Left ventricle myocardium superior (tissue), 1 donor: ENCODE results near the gene ITSN1. TPM values are rescaled to one million over a fixed set of nuclear protein-coding genes. Genes with fewer than 3 reads are reported as not detected.
"Not testable (repeated sequence)": the region's sequence is repeated elsewhere in the genome, so short reads cannot be mapped to it uniquely, and the experiment has no call there.

Experiments used
- ATAC-seq: fragments of 200-7000 bp; cut with Tn5 transposase; one replicate; pipeline ENCODE4 v1.9.1; 2020; ENCODE audit warnings: mild to moderate bottlenecking, moderate library complexity
- DNase-seq: peaks from one replicate; pipeline ENCODE4 v3.0.0-alpha.2; 2020
- intact Hi-C: fragments of 100-400 bp; cut with micrococcal nuclease; formaldehyde crosslinking; loops from one replicate; pipeline ENCODE4 v1.11.0; 2022
- total RNA-seq: library from RNA; stranded (reverse); fragmentation: NEBNext Ultra II Directional; extraction: Animal tissue kit (Norgen Biotek cat#: 25700); gene quantifications from one replicate; pipeline ENCODE4 v1.2.1, GENCODE V29; 2021
- donor health status: DM: no; HTN: yes; CAD: no; lungs with severe emphysema.

ITSN1 gene
- total RNA-seq, 1 donor from 2014 or later = 44.4 TPM

DNA sequence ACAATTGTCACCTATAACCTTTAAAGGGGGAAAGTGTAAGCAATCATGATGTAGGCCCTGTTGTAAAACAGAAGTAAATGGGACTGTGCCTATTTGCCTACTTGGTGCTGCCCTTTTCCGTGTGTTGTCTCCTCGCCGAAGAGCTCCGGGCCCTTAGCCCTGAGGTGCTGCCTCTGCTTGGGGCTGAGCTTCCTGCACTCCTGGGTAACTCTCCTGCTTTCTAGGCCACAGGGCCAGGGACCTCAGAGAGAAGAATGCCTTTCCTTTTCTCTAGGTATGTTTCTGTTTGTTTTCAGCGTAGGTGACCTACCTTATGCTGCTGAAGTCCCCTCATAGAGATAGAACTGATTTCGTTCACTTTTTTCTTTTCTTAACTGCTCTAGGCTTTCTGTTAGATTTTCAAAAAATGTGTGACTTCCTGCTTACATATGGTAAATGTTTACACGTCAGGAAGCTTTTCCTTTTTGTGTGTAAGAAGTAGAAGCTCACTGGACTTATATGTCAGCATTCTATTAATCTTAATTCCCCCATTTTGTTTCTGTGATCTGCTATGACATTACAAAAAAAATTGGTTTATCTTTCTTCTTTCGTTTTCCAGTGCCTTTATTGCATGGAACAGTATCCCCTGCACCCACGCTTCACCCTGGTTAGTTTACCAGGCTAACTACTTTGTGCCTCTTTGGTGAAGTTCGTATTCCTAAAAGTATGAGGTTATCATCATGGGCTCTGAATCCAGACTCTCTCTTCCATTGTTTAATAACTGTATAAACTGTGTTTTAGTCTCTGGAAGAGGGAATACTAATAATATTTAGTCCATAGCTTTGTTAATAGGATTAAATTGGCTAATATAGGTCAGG is 61.7 kb downstream of the ITSN1 start:
- intact Hi-C loops = no loop called here
- no peak for DNase-seq
- no peak for ATAC-seq

DNA sequence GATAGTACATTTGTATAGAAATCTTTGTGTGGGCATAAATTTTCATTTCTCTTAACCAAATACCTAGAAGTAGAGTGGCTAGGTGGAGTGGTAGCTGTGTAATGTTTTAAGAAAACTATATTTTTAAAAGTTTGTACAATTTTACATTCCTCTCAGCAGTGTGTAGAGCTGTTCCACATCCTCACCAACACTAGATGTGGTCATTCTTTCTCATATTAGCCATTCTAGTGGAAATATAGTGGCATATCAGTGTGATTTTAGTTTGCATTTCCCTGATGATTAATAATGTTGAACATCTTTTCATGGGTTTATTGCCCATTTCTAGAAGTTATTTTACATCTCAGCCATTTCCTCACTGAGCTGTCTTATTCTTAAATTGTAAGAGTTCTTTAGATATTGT is 65.5 kb downstream of the ITSN1 start:
- no peak for DNase-seq
- intact Hi-C loops = no loop called here
- no peak for ATAC-seq

DNA sequence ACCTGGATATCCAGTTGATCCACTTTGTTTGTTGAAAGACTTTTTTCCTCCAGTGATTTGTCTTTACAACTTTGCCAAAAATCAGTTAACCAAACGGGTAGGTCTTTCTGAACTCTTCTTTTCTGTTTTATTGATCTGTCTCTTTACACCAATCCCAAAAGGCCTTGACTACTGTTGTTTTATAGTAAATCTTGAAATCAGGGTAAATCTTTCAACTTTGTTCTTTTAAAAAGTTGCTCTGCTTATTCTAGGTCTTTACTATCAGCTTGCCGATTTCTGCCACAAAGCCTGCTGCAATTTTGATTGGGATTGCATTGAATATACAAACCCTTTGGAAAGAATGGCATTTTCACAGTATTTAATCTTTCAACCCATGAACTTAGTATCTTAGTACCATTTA is 66.6 kb downstream of the ITSN1 start:
- ATAC-seq (no peak), DNase-seq (no peak)
- intact Hi-C loops = no loop called here

DNA sequence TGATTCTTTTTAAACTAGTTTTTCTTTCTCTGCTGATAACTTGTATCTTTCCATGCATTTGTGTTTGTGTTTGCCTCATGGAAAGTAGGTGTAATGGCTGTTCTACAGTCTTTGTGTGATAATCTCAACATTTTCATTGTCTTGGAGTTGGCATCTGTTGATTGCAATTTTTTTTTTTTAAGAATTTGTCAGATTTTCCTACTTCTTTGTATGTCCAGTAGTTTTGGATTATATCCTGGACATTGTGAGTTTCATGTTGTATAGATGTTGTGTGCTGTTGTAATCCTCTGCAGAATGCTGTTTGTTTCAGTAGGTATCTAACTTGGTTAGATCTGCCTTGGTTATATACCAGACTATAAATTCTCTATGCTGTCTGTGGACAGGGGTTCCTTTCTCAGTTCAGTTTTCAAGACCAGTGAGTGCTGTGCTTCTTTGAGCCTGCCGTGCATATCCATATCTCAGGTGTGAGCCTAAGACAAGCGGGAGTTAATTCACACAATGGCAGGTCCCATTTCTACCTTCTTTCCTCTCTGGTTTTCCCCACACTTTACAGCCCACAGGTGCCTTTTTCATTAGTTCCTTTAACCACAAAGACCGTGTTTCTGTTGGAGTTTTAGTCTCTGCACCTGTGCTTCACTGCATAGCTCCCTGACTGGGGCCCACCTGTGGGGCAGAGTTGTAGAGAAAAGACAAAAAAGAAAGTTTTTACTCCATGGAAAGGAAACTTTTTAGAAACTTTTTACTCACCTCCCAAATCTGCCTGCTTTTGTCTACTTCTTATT is 69.9 kb downstream of the ITSN1 start:
- no peak for ATAC-seq
- no peak for DNase-seq
- intact Hi-C loops = no loop called here

DNA sequence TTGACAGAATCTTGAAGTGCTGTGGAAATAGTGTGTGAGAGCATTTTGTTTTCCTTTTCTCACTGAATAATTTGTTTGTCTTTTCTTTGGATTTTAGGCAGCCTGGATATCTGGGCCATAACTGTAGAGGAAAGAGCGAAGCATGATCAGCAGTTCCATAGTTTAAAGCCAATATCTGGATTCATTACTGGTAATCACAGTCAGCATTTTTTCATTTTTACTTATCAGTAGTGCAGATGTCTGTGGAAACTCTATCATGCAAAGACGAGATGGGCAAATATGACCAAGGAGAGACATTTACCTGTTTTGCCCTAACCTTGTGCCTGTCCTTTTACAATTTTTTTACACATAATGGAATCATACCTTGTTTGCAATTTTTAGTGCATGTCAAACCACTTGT is 78.8 kb downstream of the ITSN1 start:
- ATAC-seq (no peak), DNase-seq (no peak)
- intact Hi-C loops = no loop called here

DNA sequence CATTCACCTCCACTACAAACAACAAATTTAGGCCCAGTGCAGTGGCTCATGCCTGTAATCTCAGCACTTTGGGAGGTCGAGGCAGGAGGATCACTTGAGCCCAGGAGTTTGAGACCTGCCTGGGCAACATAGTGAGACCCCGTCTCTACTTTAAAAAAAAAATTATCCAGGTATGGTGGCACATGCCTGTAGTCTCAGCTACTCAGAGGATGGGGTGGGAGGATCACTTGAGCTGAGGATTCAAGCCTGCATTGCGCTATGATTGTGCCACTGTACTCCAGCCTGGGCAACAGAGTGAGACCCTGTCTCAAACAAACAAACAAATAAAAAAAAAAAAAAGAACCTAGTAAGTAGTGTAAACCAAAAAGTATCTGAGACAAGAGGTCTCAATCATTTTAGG is 86.8 kb downstream of the ITSN1 start:
- ATAC-seq, intact Hi-C loops, DNase-seq: not testable (repeated sequence)

DNA sequence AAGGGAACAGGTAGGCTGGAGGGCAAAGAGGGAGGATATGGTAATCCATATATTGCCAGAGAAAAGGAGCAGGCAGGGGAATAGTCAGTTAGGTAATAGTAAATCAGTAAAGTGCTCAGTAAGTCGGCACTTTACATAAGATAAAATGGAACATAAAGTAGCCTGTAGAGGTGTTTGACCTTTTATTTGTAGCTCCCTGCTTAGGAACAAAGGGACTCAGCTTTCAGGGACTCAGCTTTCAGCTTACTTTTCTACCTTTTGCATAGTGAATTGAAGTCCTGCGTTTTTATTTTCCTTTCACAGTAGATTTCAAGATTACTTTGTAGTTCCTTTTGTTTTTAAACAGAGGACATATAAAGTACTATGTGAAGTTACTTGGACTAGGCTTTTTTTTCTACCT is 87.3 kb downstream of the ITSN1 start:
- intact Hi-C loops = no loop called here
- no peak for ATAC-seq

DNA sequence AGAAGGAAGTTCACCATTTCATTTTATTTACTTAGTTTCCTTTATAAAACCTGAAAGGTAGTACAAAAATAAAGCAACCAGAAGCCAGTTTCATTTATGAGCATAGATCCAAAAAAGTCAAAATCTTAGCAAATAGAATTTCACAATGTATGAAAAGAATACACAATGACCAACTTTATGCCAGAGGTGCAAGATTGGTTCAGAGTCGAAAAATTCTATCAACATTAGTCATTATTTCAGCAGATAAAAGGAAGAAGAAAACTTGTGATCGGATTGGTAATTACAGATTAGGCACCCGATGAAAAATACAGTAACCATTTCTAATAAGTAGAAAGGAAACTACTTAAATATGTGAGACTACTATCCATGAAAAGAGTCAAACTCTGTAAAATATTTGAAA is 89.1 kb downstream of the ITSN1 start:
- DNase-seq = no peak
- ATAC-seq = no peak
- intact Hi-C loops = no loop called here

More for the DNA sequence above, 87.3 kb downstream of the ITSN1 start:
- no peak for DNase-seq

DNA sequence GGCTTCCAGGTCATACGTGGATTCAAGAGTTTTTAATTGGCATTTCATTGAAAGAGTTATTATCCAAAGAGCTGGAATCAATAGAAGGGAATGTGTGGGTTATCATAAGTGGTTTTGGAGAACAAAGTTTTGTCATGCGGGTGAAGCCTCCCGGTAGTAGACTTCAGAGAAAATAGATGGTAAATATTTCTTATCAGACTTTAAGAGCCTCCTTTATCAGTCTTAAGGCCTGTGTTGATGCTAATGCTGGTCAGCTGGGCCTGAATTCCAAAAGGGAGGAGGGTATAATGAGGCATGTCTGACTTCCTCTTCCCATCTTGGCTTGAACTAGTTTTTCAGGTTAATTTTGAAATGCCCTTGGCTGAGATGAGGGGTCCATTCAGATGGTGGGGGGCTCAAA is 89.7 kb downstream of the ITSN1 start:
- no peak for DNase-seq
- ATAC-seq = no peak
- intact Hi-C loops = no loop called here

DNA sequence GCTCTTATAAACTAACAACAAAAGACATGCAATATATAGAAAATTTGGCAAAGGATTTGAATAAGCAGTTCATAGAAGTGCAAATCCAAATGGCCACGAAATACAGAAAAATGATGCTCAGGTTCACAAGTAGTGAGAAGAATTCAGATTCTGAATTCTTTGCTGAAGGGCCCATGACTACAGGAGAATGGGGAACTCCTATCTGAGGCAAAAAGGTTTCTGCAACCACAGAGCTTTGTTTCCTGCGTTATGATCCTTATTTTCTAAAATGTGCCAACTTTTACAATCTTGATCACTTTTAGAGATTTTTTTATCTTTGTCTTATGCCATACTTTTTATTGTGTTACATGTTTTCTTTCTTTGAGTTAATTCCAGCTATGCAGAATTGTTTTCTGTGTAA is 91.3 kb downstream of the ITSN1 start:
- intact Hi-C loops = no loop called here
- no peak for DNase-seq
- ATAC-seq = no peak

DNA sequence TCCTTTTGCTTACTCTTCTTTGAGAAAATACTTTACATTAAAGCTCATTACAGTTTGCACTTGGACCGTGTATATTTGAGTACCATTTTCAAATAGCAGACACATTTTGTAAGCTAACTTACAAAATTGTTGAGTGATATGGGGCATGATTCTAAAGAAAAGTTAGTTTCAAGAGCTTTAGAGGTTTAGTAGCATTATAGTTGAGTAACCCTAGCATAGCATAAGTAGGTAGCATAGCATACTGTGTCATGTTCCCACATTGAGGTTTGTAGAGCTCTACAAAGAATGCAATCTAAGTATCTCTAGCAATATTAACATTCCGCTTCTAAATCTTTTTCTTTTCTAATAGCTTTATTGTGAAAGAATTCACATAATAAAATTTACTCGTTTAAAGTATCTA is 92.0 kb downstream of the ITSN1 start:
- no peak for ATAC-seq
- intact Hi-C loops = no loop called here
- DNase-seq = no peak

DNA sequence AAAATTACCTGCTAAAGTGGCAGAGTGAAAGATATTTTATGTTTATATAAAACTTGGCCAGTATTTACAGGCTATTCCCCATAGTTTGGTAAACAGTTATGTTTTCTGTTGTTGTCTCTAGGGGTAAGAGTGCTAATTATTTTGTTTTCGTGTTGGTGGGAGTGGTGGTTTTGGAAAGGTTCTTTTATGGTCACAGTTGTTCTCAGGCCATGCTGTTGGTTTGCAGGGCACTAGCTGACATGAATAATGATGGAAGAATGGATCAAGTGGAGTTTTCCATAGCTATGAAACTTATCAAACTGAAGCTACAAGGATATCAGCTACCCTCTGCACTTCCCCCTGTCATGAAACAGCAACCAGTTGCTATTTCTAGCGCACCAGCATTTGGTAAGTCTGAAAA is 92.5 kb downstream of the ITSN1 start:
- DNase-seq (no peak), ATAC-seq (no peak)
- intact Hi-C loops = no loop called here

DNA sequence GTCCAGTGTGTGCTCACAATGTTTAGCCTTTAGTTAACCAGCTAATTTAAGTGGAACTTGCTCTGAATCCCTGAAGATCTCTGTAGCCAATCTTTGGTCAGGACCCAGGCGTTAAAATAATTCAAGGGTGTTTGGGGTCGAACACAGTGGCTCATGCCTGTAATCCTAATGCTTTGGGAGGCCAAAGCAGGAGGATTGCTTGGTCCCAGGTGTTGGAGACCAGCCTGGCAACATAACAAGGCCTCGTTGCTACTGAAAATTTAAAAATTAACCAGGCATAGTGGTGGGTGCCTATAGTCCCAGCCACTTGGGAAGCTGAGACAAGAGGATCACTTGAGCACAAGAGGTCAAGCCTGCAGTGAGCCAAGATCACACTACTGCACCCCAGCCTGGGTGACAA is 94.3 kb downstream of the ITSN1 start:
- intact Hi-C loops = no loop called here
- DNase-seq (no peak), ATAC-seq (no peak)

DNA sequence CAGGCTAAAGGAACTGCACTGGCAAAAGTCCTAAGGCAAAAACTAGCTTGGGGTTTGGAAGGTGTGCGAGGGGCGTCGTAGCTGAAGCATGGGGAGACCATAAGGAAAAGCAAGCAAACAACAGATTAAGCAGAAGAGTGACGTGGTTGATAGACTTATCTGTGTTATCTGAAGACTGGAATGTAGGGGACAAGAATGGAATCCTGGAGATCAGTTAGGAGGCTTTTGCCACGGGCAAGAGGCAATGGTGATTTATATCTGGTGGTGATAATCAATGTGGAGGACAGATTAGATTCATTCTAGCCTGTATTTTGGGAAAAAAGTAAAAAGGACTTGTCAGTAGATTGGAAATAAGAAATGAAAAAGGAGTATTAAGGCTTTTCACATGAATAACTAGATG is 97.4 kb downstream of the ITSN1 start:
- ATAC-seq = no peak
- intact Hi-C loops = no loop called here
- DNase-seq = no peak

DNA sequence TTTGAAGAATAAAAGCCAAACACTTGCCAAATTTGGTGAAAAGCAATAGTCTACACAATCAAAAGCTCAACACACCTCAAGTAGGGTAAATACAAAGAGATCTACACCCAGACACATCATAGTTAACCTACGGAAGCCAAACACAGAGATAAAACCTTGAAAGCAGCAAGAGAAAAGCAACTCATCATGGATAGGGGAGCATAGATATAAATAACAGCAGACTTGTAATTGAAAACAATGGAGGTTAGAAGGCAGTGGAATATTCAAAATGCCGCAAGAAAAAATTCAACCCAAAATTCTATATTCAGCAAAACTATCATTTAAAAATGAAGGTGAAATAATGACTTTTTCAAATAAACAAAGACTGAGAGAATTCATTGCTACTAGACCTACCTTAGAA is 105.1 kb downstream of the ITSN1 start:
- intact Hi-C loops = no loop called here
- DNase-seq = no peak
- ATAC-seq = no peak

DNA sequence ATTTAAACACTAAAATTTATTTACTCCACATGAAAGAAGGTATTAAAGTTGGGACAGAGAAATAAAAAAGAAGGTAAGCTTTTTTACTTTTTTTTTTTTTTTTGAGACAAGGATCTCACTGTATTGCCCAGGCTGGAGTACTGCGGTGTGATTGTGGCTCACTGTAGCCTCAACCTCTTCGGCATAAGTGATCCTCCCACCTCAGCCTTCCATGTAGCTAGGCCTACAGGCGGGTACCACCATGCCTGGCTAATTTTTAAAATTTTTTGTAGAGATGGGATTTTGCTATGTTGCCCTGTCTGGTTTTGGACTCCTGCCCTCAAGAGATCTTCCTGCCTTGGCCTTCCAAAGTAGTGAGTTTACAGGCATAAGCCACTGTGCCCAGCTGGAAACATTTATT is 106.6 kb downstream of the ITSN1 start:
- no peak for DNase-seq
- no peak for ATAC-seq
- intact Hi-C loops = no loop called here

DNA sequence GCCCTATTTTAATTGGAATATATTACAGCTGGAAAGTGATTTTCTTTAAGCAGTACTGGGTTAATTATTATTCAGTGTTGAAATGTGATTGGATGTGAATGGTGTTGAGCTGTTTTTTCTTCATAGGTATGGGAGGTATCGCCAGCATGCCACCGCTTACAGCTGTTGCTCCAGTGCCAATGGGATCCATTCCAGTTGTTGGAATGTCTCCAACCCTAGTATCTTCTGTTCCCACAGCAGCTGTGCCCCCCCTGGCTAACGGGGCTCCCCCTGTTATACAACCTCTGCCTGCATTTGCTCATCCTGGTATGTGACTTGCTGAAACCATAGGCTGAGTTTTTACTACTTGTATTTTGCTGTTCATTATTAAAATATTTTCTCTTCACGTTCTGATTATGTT is 107.7 kb downstream of the ITSN1 start:
- peak; percentile 61 for DNase-seq
- peak; percentile 85 for ATAC-seq
- intact Hi-C loops = no loop called here

DNA sequence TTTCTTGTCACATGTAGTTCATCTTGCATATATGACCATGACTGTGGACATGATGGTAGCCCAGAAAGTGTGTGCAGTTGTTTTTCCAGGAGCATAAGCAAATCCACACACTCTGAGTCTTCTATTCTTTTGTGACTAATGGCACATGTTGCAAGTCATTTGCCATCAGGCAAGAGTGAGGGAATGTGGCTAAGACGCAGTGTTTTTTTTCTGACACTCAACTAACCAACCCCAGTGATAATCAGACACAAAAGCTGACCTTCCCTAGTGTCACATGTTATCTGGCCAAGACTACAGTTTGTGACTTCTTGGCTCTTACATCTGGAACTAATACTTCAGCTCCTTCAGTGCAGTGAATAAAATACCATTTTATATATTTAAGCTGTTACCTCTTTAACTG is 108.8 kb downstream of the ITSN1 start:
- ATAC-seq (peak; percentile 46), DNase-seq (no peak)
- intact Hi-C loops = no loop called here

DNA sequence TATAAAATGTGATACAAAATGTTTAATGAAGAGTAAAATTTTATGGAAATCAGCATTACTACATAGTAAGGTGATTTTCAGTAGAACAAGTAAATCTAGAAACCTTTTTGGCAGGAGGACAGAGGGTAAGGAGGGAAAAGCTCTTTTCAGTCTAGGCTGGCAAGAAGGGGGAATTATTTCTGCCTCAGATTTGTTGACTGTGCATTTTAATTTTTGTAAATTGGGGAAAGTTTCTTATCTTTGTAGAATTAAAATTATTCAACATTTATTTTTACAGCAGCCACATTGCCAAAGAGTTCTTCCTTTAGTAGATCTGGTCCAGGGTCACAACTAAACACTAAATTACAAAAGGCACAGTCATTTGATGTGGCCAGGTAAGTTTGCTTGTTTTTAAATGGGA is 109.2 kb downstream of the ITSN1 start:
- intact Hi-C loops = no loop called here
- ATAC-seq = no peak
- no peak for DNase-seq

DNA sequence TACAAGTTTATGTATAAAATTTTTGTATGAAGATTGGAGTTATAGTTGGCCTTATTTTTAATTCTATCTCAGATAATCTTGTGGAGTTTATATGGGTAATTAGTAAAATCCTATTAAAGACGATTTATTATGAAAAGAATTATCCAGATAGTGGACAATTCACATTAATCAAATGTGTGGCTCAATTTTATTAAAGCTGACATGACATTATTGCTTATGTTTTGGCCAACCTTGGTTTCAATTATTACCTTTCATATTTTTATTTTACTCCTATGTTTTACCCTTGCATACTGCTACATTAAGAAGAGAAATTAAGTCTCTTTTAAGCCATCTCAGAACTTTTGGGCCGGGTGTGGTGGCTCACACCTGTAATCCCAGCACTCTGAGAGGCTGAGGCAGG is 110.0 kb downstream of the ITSN1 start:
- DNase-seq (no peak), ATAC-seq (no peak)

DNA sequence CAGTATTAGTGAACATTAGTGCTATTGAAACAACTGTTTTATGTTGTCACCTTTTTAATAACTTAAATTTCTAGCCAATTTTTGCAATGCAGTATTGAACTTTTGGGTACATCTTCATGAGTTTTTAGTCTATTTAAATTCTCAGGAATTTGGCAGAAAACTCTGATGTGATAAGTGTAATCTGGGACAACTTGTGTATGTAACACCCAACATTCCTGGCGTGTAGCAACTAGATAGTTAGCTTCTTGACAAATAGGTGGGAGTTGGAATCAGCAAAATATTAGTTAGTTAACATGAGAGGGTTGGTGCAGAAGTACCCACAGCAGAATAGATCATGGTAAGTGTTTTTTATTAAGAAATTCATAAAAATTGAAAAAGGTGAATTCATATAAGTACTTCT is 111.6 kb downstream of the ITSN1 start:
- ATAC-seq (no peak), DNase-seq (no peak)
- intact Hi-C loops = no loop called here

More for the DNA sequence above, 110.0 kb downstream of the ITSN1 start:
- intact Hi-C loops = no loop called here
